ENCODE measurements around the gene MCC. TPM values are rescaled to one million over a fixed set of nuclear protein-coding genes. Genes with fewer than 3 reads are reported as not detected.

MCC gene
- total and polyA plus RNA-seq, 2 of the 4 experiments (the other 2 are of a cell fraction), result 5.0 to 20.6 TPM

GRCh38 chr5:113110117-113110516 lies 378.1 kb downstream of the MCC start:
- Histone ChIP-seq H3K23ac (ENCODE audit: low read depth, low read length) (no peak overlapping the region), H2BK5ac (ENCODE audit: low read depth, low read length, poor library complexity, severe bottlenecking) (no peak overlapping the region), H3K4me1 (ENCODE audit: control insufficient read depth, insufficient read depth, low read length) (no peaks in the 10 kb centered on the region), H3K27me3 (ENCODE audit: control insufficient read depth, insufficient read depth, low read length) (no peaks in the 10 kb centered on the region), H2BK15ac (ENCODE audit: low read depth, low read length) (no peak overlapping the region), H3K4me3 (ENCODE audit: insufficient read depth, low read depth, low read length) (no peak overlapping the region), H2AK9ac (replicated peaks; ENCODE audit: low read depth, low read length, poor library complexity) (no peak overlapping the region), H3K9me3 (ENCODE audit: control insufficient read depth, insufficient read depth, low read length) (no peaks in the 10 kb centered on the region; the same call in 1 of the 2 replicates), H3K36me3 (ENCODE audit: control insufficient read depth, insufficient read depth, low read length) (peaks cover 14% of the 10 kb centered on the region; the same call in 1 of the 2 replicates), H3K4me2 (ENCODE audit: low read depth, low read length) (no peak overlapping the region), H3K4ac (ENCODE audit: low read depth, low read length) (no peak overlapping the region), H2AFZ (replicated peaks; ENCODE audit: low read length, poor library complexity) (no peak overlapping the region), H4K8ac (ENCODE audit: low read depth in 2 of 2, low read length in 2 of 2) (no peak overlapping the region), H3K27ac (ENCODE audit: insufficient read depth, low read length) (no peak overlapping the region), H4K20me1 (ENCODE audit: insufficient read depth, low read length) (no peaks in the 10 kb centered on the region), H3K9me1 (ENCODE audit: insufficient read depth, low read length) (no peaks in the 10 kb centered on the region), H3K56ac (ENCODE audit: extremely low read depth, insufficient read depth, low read length) (no peak overlapping the region), H3K14ac (replicated peaks; ENCODE audit: low read depth, low read length) (no peak overlapping the region), H4K5ac (ENCODE audit: low read depth, low read length) (no peak overlapping the region), H4K91ac (ENCODE audit: insufficient read depth, low read depth, low read length) (no peak overlapping the region), H2BK120ac (ENCODE audit: low read depth, low read length) (no peak overlapping the region), H3K79me1 (ENCODE audit: low read depth in 1 of 2, low read length in 2 of 2) (0 out of 4 replicates have a peak, but pooled peaks cover 0 to 4% of the 10 kb centered on the region in 2 experiments), H3K18ac (ENCODE audit: low read depth, low read length) (no peak overlapping the region), H2AK5ac (ENCODE audit: low read depth, low read length) (no peak overlapping the region), H3K9ac (ENCODE audit: low read depth, low read length) (no peak overlapping the region), H2BK20ac (ENCODE audit: low read depth, low read length) (no peak overlapping the region)
- dilution Hi-C loops (cut with HindIII; ENCODE audit: low sequenced_read_pairs, unreplicated experiment), result no loop called here
- ChIA-PET POLR2A (ENCODE audit: unreplicated experiment) (no interaction called here), CTCF (no interaction called here)
- 63% methylated on average over 2 of the region's 6 CpGs; no CpG with 5 or more reads in 1 of the 2 experiments for WGBS, 2 experiments (ENCODE audit: extremely low coverage in 2 of 2, insufficient read length in 1 of 2)
- BruUV-seq (replicated peaks), result no TSS peak
- in situ Hi-C loops (cut with MboI; ENCODE audit: low sequenced_read_pairs), result no loop called here
- no peak for ATAC-seq (ENCODE audit: low read depth)
- TF ChIP-seq MXI1 (IDR thresholded peaks at IDR 0.05; ENCODE audit: borderline replicate concordance, low read depth, low read length) (no peak), RFX5 (IDR thresholded peaks at IDR 0.05; ENCODE audit: low read depth, low read length) (no peak), ELK1 (IDR thresholded peaks at IDR 0.05; ENCODE audit: borderline replicate concordance, low read depth, low read length) (no peak), BHLHE40 (IDR thresholded peaks at IDR 0.05; ENCODE audit: low read depth, low read length) (no peak), USF2 (IDR thresholded peaks at IDR 0.05; ENCODE audit: low read depth, low read length) (no peak), POLR2A (IDR thresholded peaks at IDR 0.05; ENCODE audit: low read depth, low read length) (no peak), MAFK (IDR thresholded peaks at IDR 0.05; ENCODE audit: low read depth, low read length) (no peak), RAD21 (IDR thresholded peaks at IDR 0.05; ENCODE audit: low read length) (no peak), CEBPB (IDR thresholded peaks at IDR 0.05; ENCODE audit: low read depth, low read length) (no peak)
- intact Hi-C loops (cut with micrococcal nuclease), result no loop called here
- no peak for DNase-seq
